PC-9 (cell line): ENCODE measurements around the gene AHRR. TPM values are rescaled to one million over a fixed set of nuclear protein-coding genes. Genes with fewer than 3 reads are reported as not detected.
"Not testable (repeated sequence)": the region's sequence is repeated elsewhere in the genome, so short reads cannot be mapped to it uniquely, and the experiment has no call there.

Experiments used
- BruUV-seq: library from RNA; stranded (reverse); fragments of 400-500 nt; replicated peaks from 2 replicates; lab custom pipeline; 2021; lab: Mats Ljungman, UMichigan
- CTCF ChIA-PET: fragments of 300-600 bp; sonication (Branson Sonifier 250); formaldehyde crosslinking; loops from one replicate; lab custom pipeline; 2022; ENCODE audit warnings: antibody characterized with exemption; lab: Charles Lee
- POLR2A ChIA-PET: fragments of 300-600 bp; sonication (Branson Sonifier 250); formaldehyde crosslinking; loops from one replicate; lab custom pipeline; 2022; ENCODE audit warnings: antibody characterized with exemption; ENCODE audit not compliant: unreplicated experiment; lab: Charles Lee
- DNase-seq, 2 experiments: peaks; one replicate each; pipeline versions ENCODE4 v3.0.0 to v3.0.0-alpha.2; 2015 to 2022; ENCODE audit warnings: mixed read lengths in 1 of 2
- H2AFZ ChIP-seq: fragments of 200-600 bp; sonication (generic); 2 replicates; pipeline ENCODE4 v1.8.1; 2017; ENCODE audit warnings: antibody characterized with exemption
- H3F3A ChIP-seq: fragments of 200-600 bp; sonication (generic); 2 replicates; pipeline ENCODE4 v1.8.1; 2017; ENCODE audit warnings: antibody characterized with exemption, mild to moderate bottlenecking, low read depth; ENCODE audit not compliant: insufficient read depth
- H3K27ac ChIP-seq: fragments of 200-600 bp; sonication (generic); 2 replicates; pipeline ENCODE4 v1.6.1; 2016; ENCODE audit warnings: mixed run types
- H3K27me3 ChIP-seq: fragments of 200-600 bp; sonication (generic); 2 replicates; pipeline ENCODE4 v1.6.1; 2016; ENCODE audit warnings: low read depth, mixed run types; ENCODE audit not compliant: insufficient read depth
- H3K36me3 ChIP-seq: fragments of 200-600 bp; sonication (generic); 2 replicates; pipeline ENCODE4 v1.6.1; 2016; ENCODE audit warnings: low read depth, mixed run types
- H3K4me1 ChIP-seq: fragments of 200-600 bp; sonication (generic); replicated peaks from 2 replicates; pipeline ENCODE4 v1.6.1; 2016; ENCODE audit warnings: mixed run types; ENCODE audit not compliant: insufficient read depth
- H3K4me2 ChIP-seq: fragments of 200-600 bp; sonication (generic); 2 replicates; pipeline ENCODE4 v1.6.1; 2017; ENCODE audit warnings: mixed run types
- H3K4me3 ChIP-seq: fragments of 200-600 bp; sonication (generic); 2 replicates; pipeline ENCODE4 v1.6.1; 2016; ENCODE audit warnings: mixed run types
- H3K79me2 ChIP-seq: fragments of 200-600 bp; sonication (generic); 2 replicates; pipeline ENCODE4 v1.6.1; 2017; ENCODE audit warnings: low read depth, mixed run types
- H3K9me2 ChIP-seq: fragments of 200-600 bp; sonication (generic); 2 replicates; pipeline ENCODE4 v1.8.1; 2017; ENCODE audit warnings: mild to moderate bottlenecking; ENCODE audit not compliant: insufficient read depth
- H3K9me3 ChIP-seq: fragments of 200-600 bp; sonication (generic); 2 replicates; pipeline ENCODE4 v1.8.1; 2016; ENCODE audit warnings: low read depth; ENCODE audit not compliant: insufficient read depth
- H4K20me1 ChIP-seq: fragments of 200-600 bp; sonication (generic); 2 replicates; pipeline ENCODE4 v1.8.1; 2017; ENCODE audit not compliant: insufficient read depth
- CTCF ChIP-seq: fragments of 200-600 bp; sonication (generic); conservative IDR thresholded peaks from 2 replicates; pipeline ENCODE4 v1.6.1; 2017; ENCODE audit warnings: mixed run types, antibody characterized with exemption, mild to moderate bottlenecking, moderate library complexity
- EZH2 ChIP-seq: fragments of 200-600 bp; sonication (generic); IDR thresholded peaks from 2 replicates; pipeline ENCODE4 v1.8.0; 2017; ENCODE audit warnings: antibody characterized with exemption, low read depth
- intact Hi-C: fragments of 100-400 bp; cut with micrococcal nuclease; formaldehyde crosslinking; loops from one replicate; pipeline ENCODE4 v1.10.0; 2022; ENCODE audit not compliant: unreplicated experiment
- total RNA-seq: library from RNA; stranded (reverse); gene quantifications from 2 replicates; pipeline ENCODE4 v1.2.3, GENCODE V29; 2021

The AHRR gene
- total RNA-seq, 1 experiment from 2014 or later = 7.2 TPM

DNA sequence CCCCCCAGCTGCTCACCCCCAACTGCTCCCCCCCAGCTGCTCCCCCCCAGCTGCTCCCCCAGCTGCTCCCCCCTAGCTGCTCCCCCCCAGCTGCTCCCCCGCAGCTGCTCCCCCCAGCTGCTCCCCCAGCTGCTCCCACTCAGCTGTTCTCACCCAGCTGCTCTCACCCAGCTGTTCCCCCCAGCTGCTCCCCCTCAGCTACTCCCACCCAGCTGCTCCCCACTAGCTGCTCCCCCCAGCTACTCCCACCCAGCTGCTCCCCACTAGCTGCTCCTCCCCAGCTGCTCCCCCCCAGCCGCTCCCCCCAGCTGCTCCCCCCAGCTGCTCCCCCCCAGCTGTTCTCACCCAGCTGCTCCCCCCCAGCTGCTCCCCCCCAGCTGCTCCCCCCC lies 22.8 kb upstream of the AHRR start:
- Histone ChIP-seq H3K4me2 (no peak overlapping the region), H3K36me3 (no peaks in the 10 kb centered on the region), H3F3A (no peaks in the 10 kb centered on the region; the same call in none of the 2 replicates), H3K4me3 (no peak overlapping the region), H3K79me2 (peaks cover 50% of the 10 kb centered on the region), H3K9me2 (no peaks in the 10 kb centered on the region), H3K27ac (no peak overlapping the region), H3K9me3 (no peaks in the 10 kb centered on the region), H3K27me3 (no peaks in the 10 kb centered on the region), H2AFZ (no peak overlapping the region), H3K4me1 (no peaks in the 10 kb centered on the region; the same call in 1 of the 2 replicates), H4K20me1 (peaks cover 84% of the 10 kb centered on the region)
- BruUV-seq = no TSS peak
- CTCF ChIA-PET = interaction anchor here (0.6 kb wide), 1 partner anchor 19 kb away, joined by 10 read pairs; no protein-coding TSS in a partner anchor
- no peak for DNase-seq
- TF ChIP-seq EZH2 (no peak), CTCF (no peak)
- intact Hi-C loops = no loop called here
- POLR2A ChIA-PET = no interaction called here

- H3K4me2 ChIP-seq, H3K4me3 ChIP-seq, H3K27ac ChIP-seq, H2AFZ ChIP-seq, DNase-seq, H3K36me3 ChIP-seq, H3F3A ChIP-seq, BruUV-seq, CTCF ChIA-PET, H3K4me1 ChIP-seq, H3K9me3 ChIP-seq, H3K27me3 ChIP-seq, intact Hi-C loops, H3K9me2 ChIP-seq, POLR2A ChIA-PET: not testable (repeated sequence)
- Histone ChIP-seq H3K79me2 (peaks cover 44% of the 10 kb centered on the region), H4K20me1 (peaks cover 76% of the 10 kb centered on the region)
These were observed 21.6 kb upstream of the AHRR start for GRCh38 chr5:299921-300320.

DNA sequence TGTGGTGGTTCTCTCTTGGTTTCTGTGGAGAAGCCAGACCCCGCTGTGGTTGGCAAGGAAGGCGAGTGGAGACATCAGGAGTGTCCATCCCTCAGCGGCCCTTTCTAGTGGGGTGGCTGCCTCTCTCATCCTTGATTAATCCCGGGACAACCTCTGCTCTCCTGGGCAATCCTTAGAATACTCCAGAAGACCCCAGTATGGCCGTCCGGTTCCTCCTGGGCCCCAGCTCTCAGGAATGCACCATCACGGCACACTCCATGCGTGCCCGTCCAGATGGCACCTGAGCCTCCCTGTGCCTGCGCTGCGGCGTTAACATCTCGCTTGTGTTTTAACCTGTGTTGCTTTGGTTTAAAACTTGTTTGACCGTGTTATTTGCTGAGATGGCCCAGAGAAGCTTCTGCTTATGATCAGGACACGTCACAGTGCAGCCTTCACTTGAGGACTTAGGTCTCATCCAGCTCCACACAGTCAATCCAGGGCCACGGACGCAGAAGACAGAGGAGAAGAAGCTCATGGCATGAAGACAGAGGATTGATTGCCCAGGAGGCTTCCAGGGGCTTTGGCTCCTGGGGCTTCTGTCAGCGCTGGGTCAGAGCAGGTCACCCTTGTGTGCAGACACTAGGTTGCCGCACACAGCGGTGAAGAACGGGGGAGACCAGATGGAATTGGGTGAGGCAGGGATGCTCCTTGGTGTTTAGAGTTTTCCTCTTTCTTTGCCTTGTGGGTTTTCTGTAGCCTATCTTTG lies 20.7 kb upstream of the AHRR start:
- H3K27ac ChIP-seq, H3K36me3 ChIP-seq, H3K4me2 ChIP-seq, H3K27me3 ChIP-seq, POLR2A ChIA-PET, DNase-seq, BruUV-seq, CTCF ChIA-PET, H3K4me3 ChIP-seq, H3K9me3 ChIP-seq, H2AFZ ChIP-seq, intact Hi-C loops, H3K4me1 ChIP-seq, H3K9me2 ChIP-seq, H3F3A ChIP-seq: not testable (repeated sequence)
- H3K79me2 ChIP-seq = peaks cover 44% of the 10 kb centered on the region
- H4K20me1 ChIP-seq = peaks cover 82% of the 10 kb centered on the region

DNA sequence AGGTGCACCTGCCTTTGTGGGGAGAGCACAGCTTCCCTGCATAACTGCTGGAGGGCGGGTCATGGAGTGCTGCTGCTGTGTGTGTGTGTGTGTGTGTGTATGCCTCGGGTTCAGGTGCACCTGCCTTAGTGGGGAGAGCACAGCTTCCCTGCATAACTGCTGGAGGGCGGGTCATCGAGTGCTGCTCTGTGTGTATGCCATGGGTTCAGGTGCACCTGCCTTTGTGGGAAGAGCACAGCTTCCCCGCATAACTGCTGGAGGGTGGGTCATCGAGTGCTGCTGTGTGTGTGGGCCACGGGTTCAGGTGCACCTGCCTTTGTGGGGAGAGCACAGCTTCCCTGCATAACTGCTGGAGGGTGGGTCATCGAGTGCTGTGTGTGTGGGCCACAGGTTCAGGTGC lies 19.1 kb upstream of the AHRR start:
- Histone ChIP-seq H4K20me1 (peaks cover 81% of the 10 kb centered on the region), H3K79me2 (peaks cover 44% of the 10 kb centered on the region)
- H3K9me3 ChIP-seq, BruUV-seq, H3K9me2 ChIP-seq, H2AFZ ChIP-seq, H3K36me3 ChIP-seq, H3K4me3 ChIP-seq, intact Hi-C loops, H3K27me3 ChIP-seq, H3K27ac ChIP-seq, H3K4me2 ChIP-seq, DNase-seq, H3F3A ChIP-seq, H3K4me1 ChIP-seq: not testable (repeated sequence)
- POLR2A ChIA-PET = interaction anchor here (0.6 to 0.8 kb wide), 3 partner anchors 14 to 126 kb away, joined by 5 to 16 read pairs (median 8); no protein-coding TSS in a partner anchor
- CTCF ChIA-PET = interaction anchor here (0.7 to 0.8 kb wide), 3 partner anchors 16 to 191 kb away, joined by 5 to 10 read pairs (median 9); partner anchors contain the start of gene PDCD6
